MM.1S (cell line): Measurements from ENCODE around the gene TOX2.

Experiments
- EZH2 ChIP-seq: fragments of 300-600 bp; sonication (generic); optimal IDR thresholded peaks from 2 replicates; pipeline ENCODE3; 2017; ENCODE audit warnings: low read depth, mild to moderate bottlenecking, antibody characterized with exemption, low read length, mixed read lengths
- EZH2phosphoT487 ChIP-seq: fragments of 300-600 bp; sonication (generic); IDR thresholded peaks from 2 replicates; pipeline ENCODE4 v1.6.1; 2018; ENCODE audit warnings: antibody characterized with exemption, low read length
- TF ChIP-seq, protein P1 (sequence below): fragments of 300-600 bp; sonication (generic); IDR thresholded peaks from 2 replicates; pipeline ENCODE4 v1.5.1; 2016; ENCODE audit warnings: antibody characterized with exemption, low read length, mixed read lengths

DNA sequence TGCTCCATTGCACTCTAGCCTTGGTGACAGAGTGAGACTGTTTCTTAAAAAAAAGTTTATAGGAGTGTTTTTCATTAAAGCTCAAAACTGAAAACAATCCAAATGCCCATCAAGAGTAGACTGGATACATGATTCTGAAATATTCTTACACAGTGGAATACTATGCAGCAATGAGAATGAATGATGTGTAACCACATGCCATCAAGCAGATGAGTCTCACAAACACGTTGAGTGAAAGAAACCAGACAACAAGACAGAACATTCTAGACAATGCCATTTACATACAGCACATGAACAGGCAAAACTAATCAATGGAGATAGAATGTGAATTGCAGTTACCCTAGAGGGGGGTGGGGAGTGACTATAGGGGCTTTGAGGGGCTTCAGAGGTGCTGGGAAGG is 72.4 kb downstream of the TOX2 start:
- TF ChIP-seq, protein P1, sequence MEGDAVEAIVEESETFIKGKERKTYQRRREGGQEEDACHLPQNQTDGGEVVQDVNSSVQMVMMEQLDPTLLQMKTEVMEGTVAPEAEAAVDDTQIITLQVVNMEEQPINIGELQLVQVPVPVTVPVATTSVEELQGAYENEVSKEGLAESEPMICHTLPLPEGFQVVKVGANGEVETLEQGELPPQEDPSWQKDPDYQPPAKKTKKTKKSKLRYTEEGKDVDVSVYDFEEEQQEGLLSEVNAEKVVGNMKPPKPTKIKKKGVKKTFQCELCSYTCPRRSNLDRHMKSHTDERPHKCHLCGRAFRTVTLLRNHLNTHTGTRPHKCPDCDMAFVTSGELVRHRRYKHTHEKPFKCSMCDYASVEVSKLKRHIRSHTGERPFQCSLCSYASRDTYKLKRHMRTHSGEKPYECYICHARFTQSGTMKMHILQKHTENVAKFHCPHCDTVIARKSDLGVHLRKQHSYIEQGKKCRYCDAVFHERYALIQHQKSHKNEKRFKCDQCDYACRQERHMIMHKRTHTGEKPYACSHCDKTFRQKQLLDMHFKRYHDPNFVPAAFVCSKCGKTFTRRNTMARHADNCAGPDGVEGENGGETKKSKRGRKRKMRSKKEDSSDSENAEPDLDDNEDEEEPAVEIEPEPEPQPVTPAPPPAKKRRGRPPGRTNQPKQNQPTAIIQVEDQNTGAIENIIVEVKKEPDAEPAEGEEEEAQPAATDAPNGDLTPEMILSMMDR, result no peak
- no peak for TF ChIP-seq EZH2phosphoT487
- TF ChIP-seq EZH2, result no peak
